Mesendoderm (in vitro differentiated cells): ENCODE results near the gene CD226.
A peak's percentile ranks its signal among the peaks of the same experiment; 100 is the strongest.

Experiments used
- DNase-seq: peaks from one replicate; pipeline ENCODE4 v3.0.0; 2013
- H2AK5ac ChIP-seq: 2 replicates; pipeline ENCODE4 v1.6.1; 2013; ENCODE audit warnings: low read length, inconsistent platforms
- H2BK120ac ChIP-seq: 2 replicates; pipeline ENCODE4 v1.6.1; 2013; ENCODE audit warnings: low read depth, mild to moderate bottlenecking, low read length, moderate library complexity, mixed read lengths
- H2BK15ac ChIP-seq: replicated peaks from 2 replicates; pipeline ENCODE4 v1.6.1; 2013; ENCODE audit warnings: low read depth, mild to moderate bottlenecking, moderate library complexity
- H2BK5ac ChIP-seq: 2 replicates; pipeline ENCODE4 v1.6.1; 2013; ENCODE audit warnings: low read length, inconsistent platforms
- H3K18ac ChIP-seq: 2 replicates; pipeline ENCODE4 v1.6.1; 2013; ENCODE audit warnings: mild to moderate bottlenecking, low read length, mixed read lengths
- H3K23ac ChIP-seq: one replicate; pipeline ENCODE4 v1.6.1; 2013; ENCODE audit warnings: low read length
- H3K27ac ChIP-seq: 2 replicates; pipeline ENCODE4 v1.5.1; 2013; ENCODE audit warnings: low read depth, mild to moderate bottlenecking, inconsistent platforms, low read length, moderate library complexity
- H3K27me3 ChIP-seq: 2 replicates; pipeline ENCODE4 v1.6.1; 2013; ENCODE audit warnings: low read length, control low read depth, mild to moderate bottlenecking, inconsistent platforms; ENCODE audit not compliant: insufficient read depth, poor library complexity
- H3K36me3 ChIP-seq: 2 replicates; pipeline ENCODE4 v1.6.1; 2013; ENCODE audit warnings: low read length, inconsistent platforms; ENCODE audit not compliant: control insufficient read depth, insufficient read depth
- H3K4ac ChIP-seq: one replicate; pipeline ENCODE4 v1.6.1; 2013; ENCODE audit warnings: low read depth, mild to moderate bottlenecking, low read length, moderate library complexity
- H3K4me1 ChIP-seq: 2 replicates; pipeline ENCODE4 v1.6.1; 2013; ENCODE audit warnings: low read depth, low read length, inconsistent platforms; ENCODE audit not compliant: control insufficient read depth
- H3K4me2 ChIP-seq: 2 replicates; pipeline ENCODE4 v1.6.1; 2013; ENCODE audit warnings: low read length
- H3K4me3 ChIP-seq: 2 replicates; pipeline ENCODE4 v1.5.1; 2013; ENCODE audit warnings: mild to moderate bottlenecking, low read length
- H3K56ac ChIP-seq: one replicate; pipeline ENCODE4 v1.6.1; 2013; ENCODE audit warnings: low read length
- H3K79me1 ChIP-seq: 2 replicates; pipeline ENCODE4 v1.6.1; 2013; ENCODE audit warnings: low read length, inconsistent platforms
- H3K79me2 ChIP-seq: 2 replicates; pipeline ENCODE4 v1.6.1; 2013; ENCODE audit warnings: mild to moderate bottlenecking, low read length; ENCODE audit not compliant: control insufficient read depth, insufficient read depth
- H3K9ac ChIP-seq: 2 replicates; pipeline ENCODE4 v1.6.1; 2013; ENCODE audit warnings: low read length, inconsistent platforms
- H4K5ac ChIP-seq: one replicate; pipeline ENCODE4 v1.6.1; 2013; ENCODE audit warnings: low read length
- H4K8ac ChIP-seq: one replicate; pipeline ENCODE4 v1.6.1; 2013; ENCODE audit warnings: low read depth, mild to moderate bottlenecking, control low read depth, low read length, moderate library complexity
- WGBS: extraction: QIAGEN DNeasy Blood & Tissue Kit; methylation state at CpG from one replicate; pipeline ENCODE4 v1.1.7; 2013; ENCODE audit warnings: low lambda C conversion rate, missing lambda C conversion rate; ENCODE audit not compliant: insufficient coverage; ENCODE audit errors: extremely low coverage; 5-methylcytosine and 5-hydroxymethylcytosine counted together

The CD226 gene

GRCh38 chr18:69961718-69962117 is 14.0 kb upstream of the CD226 start:
- no peak overlapping the region for H2BK15ac ChIP-seq
- no peaks in the 10 kb centered on the region for H3K27me3 ChIP-seq
- H3K4me3 ChIP-seq = no peak overlapping the region
- H4K8ac ChIP-seq = no peak overlapping the region
- H3K79me2 ChIP-seq = no peaks in the 10 kb centered on the region
- H3K79me1 ChIP-seq = no peaks in the 10 kb centered on the region
- H3K56ac ChIP-seq = no peak overlapping the region
- no peak overlapping the region for H2AK5ac ChIP-seq
- H4K5ac ChIP-seq = no peak overlapping the region
- no CpG with 5 or more reads among the region's 3 CpGs for WGBS
- no peak overlapping the region for H3K23ac ChIP-seq
- H3K27ac ChIP-seq = no peak overlapping the region
- no peak overlapping the region for H2BK120ac ChIP-seq
- H3K4ac ChIP-seq = no peak overlapping the region
- DNase-seq = no peak
- peaks cover 1% of the 10 kb centered on the region for H3K4me1 ChIP-seq
- no peak overlapping the region for H3K9ac ChIP-seq
- H3K4me2 ChIP-seq = no peak overlapping the region
- no peaks in the 10 kb centered on the region for H3K36me3 ChIP-seq
- H2BK5ac ChIP-seq = no peak overlapping the region
- no peak overlapping the region for H3K18ac ChIP-seq

GRCh38 chr18:69958422-69958821 is 10.7 kb upstream of the CD226 start:
- Histone ChIP-seq H3K4me3 (no peak overlapping the region), H2BK15ac (no peak overlapping the region), H2BK5ac (no peak overlapping the region), H3K79me2 (no peaks in the 10 kb centered on the region), H3K4me2 (no peak overlapping the region), H2BK120ac (no peak overlapping the region), H3K56ac (no peak overlapping the region), H3K9ac (no peak overlapping the region), H3K4me1 (peaks cover 3% of the 10 kb centered on the region), H3K4ac (no peak overlapping the region), H3K18ac (no peak overlapping the region), H3K27me3 (no peaks in the 10 kb centered on the region), H2AK5ac (no peak overlapping the region), H4K8ac (no peak overlapping the region), H4K5ac (no peak overlapping the region), H3K27ac (no peak overlapping the region), H3K36me3 (no peaks in the 10 kb centered on the region), H3K23ac (no peak overlapping the region), H3K79me1 (no peaks in the 10 kb centered on the region)
- no peak for DNase-seq
- no CpG with 5 or more reads among the region's 5 CpGs for WGBS

- Histone ChIP-seq H4K8ac (no peak overlapping the region), H3K27ac (no peak overlapping the region), H3K56ac (no peak overlapping the region), H3K18ac (no peak overlapping the region), H3K4me3 (no peak overlapping the region), H3K36me3 (no peaks in the 10 kb centered on the region), H4K5ac (no peak overlapping the region), H2AK5ac (no peak overlapping the region), H3K4me2 (no peak overlapping the region), H3K79me1 (no peaks in the 10 kb centered on the region), H3K4ac (no peak overlapping the region), H2BK5ac (no peak overlapping the region), H2BK15ac (no peak overlapping the region), H3K23ac (no peak overlapping the region), H3K4me1 (peaks cover 3% of the 10 kb centered on the region), H2BK120ac (no peak overlapping the region), H3K9ac (no peak overlapping the region), H3K79me2 (no peaks in the 10 kb centered on the region), H3K27me3 (no peaks in the 10 kb centered on the region)
- no peak for DNase-seq
- WGBS = no CpG with 5 or more reads among the region's 3 CpGs
Measured at GRCh38 chr18:69957747-69958146, 10.1 kb upstream of the CD226 start.

GRCh38 chr18:69956665-69957620 is 9.3 kb upstream of the CD226 start:
- no peak overlapping the region for H2BK15ac ChIP-seq
- H3K56ac ChIP-seq = peak overlapping the region; percentile 15
- H2BK5ac ChIP-seq = no peak overlapping the region
- H3K23ac ChIP-seq = no peak overlapping the region
- no peak overlapping the region for H2BK120ac ChIP-seq
- H3K9ac ChIP-seq = no peak overlapping the region
- no CpG with 5 or more reads among the region's 20 CpGs for WGBS
- no peak overlapping the region for H3K4me2 ChIP-seq
- H4K8ac ChIP-seq = no peak overlapping the region
- H3K4ac ChIP-seq = no peak overlapping the region
- H3K36me3 ChIP-seq = no peaks in the 10 kb centered on the region
- no peaks in the 10 kb centered on the region for H3K79me1 ChIP-seq
- no peaks in the 10 kb centered on the region for H3K27me3 ChIP-seq
- DNase-seq = peak; percentile 11
- no peak overlapping the region for H3K27ac ChIP-seq
- peaks cover 3% of the 10 kb centered on the region for H3K4me1 ChIP-seq
- no peak overlapping the region for H3K4me3 ChIP-seq
- H4K5ac ChIP-seq = no peak overlapping the region
- no peaks in the 10 kb centered on the region for H3K79me2 ChIP-seq
- no peak overlapping the region for H2AK5ac ChIP-seq
- no peak overlapping the region for H3K18ac ChIP-seq

- no peak overlapping the region for H4K5ac ChIP-seq
- no peaks in the 10 kb centered on the region for H3K79me1 ChIP-seq
- H3K4me2 ChIP-seq = no peak overlapping the region
- no peak overlapping the region for H2BK120ac ChIP-seq
- WGBS = no CpG with 5 or more reads among the region's 5 CpGs
- no peak for DNase-seq
- no peak overlapping the region for H3K27ac ChIP-seq
- no peaks in the 10 kb centered on the region for H3K36me3 ChIP-seq
- no peak overlapping the region for H3K4me3 ChIP-seq
- no peak overlapping the region for H3K4ac ChIP-seq
- H3K23ac ChIP-seq = no peak overlapping the region
- no peak overlapping the region for H2AK5ac ChIP-seq
- no peak overlapping the region for H3K56ac ChIP-seq
- no peak overlapping the region for H3K9ac ChIP-seq
- no peaks in the 10 kb centered on the region for H3K79me2 ChIP-seq
- no peak overlapping the region for H2BK5ac ChIP-seq
- H2BK15ac ChIP-seq = no peak overlapping the region
- no peak overlapping the region for H3K18ac ChIP-seq
- H3K27me3 ChIP-seq = no peaks in the 10 kb centered on the region
- no peak overlapping the region for H4K8ac ChIP-seq
- H3K4me1 ChIP-seq = peaks cover 3% of the 10 kb centered on the region
Measured at GRCh38 chr18:69956057-69956456, 8.4 kb upstream of the CD226 start.
